HG03175 (cell line): ENCODE measurements around the gene ONECUT3.
"Not testable (repeated sequence)": the region's sequence is repeated elsewhere in the genome, so short reads cannot be mapped to it uniquely, and the experiment has no call there.

Experiments used
- ATAC-seq: cut with Tn5 transposase; IDR thresholded peaks from one replicate; pipeline ENCODE4 v1.9.1; 2021; ENCODE audit warnings: mild to moderate bottlenecking, moderate library complexity; ENCODE audit not compliant: unreplicated experiment

The ONECUT3 gene

DNA sequence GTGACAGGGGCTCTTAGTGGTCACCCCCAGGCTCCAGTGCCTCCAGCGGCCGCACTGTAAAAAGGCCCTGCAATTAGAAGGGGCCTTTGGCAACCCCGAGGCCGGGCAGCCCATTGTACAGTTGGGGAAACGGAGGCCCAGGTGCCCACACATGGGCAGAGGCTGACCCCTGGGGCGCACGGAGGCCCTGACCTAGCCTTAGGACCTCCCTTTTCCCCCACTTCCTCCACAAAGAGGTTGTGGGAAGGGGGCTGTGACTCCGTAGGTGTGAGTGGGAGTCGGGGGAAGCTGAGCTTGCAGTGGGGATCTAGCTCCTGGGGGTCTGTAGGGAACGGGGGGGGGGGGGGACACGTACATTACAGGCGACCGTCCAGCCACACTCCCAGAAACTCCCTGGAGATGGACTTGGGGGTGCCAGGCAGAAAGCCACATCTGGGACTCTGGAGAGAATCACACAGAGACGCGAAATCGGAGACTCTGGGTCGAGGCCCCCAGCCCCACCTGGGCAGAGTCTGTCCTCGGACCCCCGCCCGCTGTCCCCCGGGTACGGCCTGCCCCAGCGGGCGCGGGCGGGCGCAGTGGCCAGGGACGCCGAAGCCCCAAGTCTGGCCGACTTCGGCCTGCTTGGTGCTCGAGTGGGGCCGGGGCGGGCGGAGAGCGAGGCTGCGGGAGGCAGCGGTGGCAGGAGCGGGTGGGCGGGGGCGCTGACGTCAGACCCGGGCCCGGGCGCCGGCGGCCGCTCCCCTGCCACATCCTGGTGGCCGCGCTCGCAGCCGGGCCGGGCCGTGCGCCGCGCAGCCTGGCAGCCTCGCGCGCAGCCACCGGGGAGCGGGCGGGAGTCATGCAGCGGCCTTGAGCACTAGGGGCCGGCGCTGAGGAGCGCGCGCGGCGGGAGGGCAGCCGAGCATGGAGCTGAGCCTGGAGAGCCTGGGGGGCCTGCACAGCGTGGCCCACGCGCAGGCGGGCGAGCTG lies at the start of gene ONECUT3:
ONECUT3 (plus strand) TSS at position 750 of the 972 bp plus-strand sequence; CDS start at position 907, 157 bp downstream.
- no peak for ATAC-seq

DNA sequence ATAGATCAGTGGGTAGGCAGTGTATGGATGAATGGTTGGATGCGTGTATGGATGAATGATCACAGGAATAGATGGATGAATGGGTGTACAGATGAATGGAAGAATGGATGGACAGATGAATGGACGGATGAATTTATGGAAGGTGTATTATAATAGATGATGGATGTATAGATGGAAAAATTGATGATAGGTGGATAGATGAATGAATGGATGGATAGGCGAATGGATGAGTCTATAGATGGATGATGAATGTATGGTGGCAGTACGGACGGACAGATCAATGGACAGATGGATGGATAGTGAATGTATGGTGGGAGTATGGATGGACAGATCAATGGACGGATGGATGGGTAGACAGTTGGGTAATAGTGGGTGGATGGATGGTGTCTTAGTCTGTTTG lies 49.0 kb upstream of the ONECUT3 start:
- no peak for ATAC-seq

DNA sequence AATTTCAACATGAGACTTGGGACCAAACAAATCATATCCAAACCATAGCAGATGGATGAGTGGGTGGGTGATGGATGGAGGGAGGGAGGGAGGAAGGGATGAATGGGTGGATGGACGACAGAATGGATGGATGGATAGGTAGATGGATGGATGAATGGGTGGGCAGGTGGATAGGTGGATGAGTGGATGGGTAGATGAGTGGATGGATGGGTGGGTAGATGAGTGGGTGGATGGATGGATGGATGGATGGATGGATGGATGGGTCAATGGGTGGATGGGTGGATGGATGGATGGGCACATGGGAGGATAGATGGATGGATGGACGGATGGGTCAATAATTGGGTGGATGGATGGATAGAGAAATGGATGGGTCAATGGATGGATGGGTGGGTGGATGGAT lies 47.9 kb upstream of the ONECUT3 start:
- no peak for ATAC-seq

DNA sequence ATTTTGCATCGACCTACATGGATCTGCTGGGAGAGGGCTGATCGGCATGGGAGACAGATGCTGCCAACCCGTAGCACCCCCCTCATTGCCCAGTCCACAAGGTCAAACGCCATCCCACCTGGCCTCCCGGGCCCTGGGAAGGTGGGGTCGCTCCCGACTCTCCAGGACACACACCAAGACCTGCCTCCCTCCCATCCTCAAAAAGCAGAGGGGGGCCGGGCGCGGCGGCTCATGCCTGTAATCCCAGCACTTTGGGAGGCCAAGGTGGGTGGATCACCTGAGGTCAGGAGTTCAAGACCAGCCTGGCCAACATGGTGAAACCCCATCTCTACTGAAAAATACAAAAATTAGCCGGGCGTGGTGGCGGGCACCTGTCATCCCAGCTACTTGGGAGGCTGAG lies 46.7 kb upstream of the ONECUT3 start:
- ATAC-seq, result not testable (repeated sequence)

DNA sequence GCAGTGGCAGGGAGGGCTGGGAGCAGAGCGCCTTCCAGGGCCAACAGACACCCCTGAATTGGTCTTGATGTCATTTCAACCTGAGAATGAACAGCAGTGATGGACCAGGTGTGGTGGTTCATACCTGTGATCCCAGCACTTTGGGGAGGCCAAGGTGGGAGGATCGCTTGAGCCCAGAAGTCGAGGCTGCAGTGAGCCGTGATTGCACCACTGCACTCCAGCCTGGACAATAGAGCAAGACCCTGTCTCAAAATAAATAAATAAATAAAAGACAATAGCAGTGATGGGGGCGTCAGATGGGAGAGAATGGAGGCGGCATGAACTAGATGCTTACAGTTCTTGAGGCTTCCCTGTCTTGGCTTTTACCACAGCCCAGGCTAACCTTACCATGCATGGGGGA lies 46.1 kb upstream of the ONECUT3 start:
- no peak for ATAC-seq

DNA sequence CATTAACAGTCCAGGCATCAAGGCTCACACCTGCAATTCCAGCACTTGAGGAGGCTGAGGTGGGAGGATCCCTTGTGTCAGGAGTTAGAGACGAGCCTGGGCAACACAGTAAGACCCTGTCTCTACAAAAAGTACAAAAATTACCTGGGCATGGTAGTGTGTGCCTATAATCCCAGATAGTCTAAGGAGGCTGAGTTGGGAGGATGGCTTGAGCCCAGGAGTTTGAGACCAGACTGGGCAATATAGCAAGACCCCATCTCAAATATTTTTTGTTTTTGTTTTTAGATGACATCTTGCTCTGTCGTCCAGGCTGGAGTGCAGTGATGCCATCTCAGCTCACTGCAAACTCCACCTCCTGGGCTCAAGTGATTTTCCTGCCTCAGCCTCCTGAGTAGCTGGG lies 40.1 kb upstream of the ONECUT3 start:
- no peak for ATAC-seq

DNA sequence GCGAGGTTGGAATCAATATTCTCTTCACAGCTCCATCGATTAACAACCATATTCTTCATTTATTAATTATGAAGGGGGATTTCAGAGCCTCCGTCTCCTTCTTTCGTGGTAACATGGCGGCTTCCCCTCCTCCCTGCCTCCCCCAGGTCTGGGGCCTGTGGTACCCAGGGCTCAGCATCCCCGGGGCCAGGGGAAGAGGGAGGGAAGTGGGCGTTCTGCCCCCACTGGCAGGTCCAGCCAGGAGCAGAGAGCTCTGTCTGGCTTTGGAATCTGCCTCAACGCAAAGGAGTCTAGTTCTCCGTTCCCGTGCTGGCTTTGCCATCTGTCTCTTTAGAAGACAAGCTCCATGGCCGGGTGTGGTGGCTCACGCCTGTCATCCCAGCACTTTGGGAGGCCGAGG lies 37.8 kb upstream of the ONECUT3 start:
- ATAC-seq, result no peak

DNA sequence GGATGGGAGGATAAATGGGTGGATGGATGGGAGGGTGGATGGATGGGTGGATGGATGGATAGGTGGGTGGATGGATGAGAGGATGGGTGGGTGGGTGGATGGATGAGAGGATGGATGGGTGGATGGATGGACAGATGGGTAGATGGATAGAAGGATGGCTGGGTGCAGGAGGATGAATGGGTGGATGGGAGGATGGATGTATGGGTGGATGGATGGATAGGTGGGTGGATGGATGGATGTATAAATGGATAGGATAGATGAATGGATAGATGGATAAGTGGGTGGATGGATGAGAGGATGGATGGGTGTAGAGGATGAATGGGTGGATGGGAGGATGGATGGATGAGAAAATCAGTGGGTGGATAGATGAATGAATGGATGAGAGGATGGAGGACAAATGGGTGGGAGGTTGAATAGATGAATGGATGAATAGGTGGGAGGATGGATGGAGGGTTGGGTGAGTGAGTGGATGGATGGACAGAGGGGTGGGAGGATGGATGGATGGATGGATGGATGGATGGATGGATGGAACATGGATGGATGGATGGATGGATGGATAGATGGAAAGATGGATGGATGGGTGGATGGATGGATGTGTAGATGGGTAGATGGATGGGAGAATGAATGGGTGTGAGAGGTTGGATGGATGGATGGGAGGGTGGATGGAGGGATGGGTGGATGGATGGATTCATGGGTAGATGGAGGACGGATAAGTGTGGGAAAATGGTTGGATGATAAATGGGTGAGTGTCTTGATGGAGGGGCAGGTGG lies 35.9 kb upstream of the ONECUT3 start:
- no peak for ATAC-seq

DNA sequence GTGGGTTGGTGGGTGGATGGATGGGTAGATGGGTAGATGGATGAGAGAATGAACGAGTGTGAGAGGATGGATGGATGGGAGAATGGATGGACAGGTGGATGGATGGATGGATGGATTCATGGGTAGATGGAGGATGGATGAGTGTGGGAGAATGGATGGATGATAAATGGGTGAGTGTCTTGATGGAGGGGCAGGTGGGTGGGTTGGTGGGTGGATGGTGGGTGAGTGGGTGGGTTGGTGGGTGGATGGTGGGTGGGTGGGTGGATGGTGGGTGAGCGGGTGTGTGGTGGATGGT lies 35.4 kb upstream of the ONECUT3 start:
- ATAC-seq, result no peak

DNA sequence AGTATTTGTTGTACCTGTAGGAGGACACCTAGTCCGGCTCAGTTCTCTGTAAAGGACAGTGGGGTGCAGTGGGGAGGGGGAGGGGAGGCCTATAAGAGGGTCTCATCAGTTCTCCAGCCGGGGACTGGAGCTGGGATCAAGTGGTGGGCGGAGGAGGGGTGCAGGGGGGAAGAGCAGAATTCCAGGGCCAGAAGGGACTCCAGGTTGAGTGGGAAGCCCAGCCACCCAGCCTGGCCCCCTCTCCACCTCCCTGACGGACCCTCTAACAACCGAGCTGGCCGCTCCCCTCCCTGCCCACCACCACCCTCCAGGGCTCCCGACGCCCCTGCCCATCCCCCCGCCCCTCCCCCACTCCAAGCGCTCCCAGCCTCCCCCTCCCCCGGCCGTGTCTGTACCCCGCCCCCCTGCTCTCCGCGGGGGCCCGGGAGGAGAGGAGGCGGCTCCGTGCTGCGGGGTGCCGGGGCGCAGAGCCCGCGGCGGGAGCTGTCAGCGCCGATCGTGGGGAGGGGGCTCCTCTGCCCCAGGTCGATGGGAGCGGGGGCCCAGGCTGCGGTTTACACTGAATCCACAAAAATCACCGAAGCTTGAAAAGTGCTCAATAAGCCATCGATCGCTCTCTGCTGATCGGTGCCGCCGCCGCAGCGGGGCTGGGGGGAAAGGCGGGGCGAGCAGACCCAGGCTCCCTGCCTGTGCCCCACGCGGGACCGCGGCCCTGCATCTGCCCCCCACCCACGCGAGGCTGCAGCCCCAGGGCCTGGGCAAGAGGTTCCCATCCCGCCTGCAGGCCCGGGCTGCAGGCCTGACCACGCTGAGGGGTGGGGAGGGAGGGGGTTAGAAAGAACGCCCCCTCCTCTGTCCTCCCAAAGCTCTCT lies 34.6 kb upstream of the ONECUT3 start:
- ATAC-seq, result no peak

DNA sequence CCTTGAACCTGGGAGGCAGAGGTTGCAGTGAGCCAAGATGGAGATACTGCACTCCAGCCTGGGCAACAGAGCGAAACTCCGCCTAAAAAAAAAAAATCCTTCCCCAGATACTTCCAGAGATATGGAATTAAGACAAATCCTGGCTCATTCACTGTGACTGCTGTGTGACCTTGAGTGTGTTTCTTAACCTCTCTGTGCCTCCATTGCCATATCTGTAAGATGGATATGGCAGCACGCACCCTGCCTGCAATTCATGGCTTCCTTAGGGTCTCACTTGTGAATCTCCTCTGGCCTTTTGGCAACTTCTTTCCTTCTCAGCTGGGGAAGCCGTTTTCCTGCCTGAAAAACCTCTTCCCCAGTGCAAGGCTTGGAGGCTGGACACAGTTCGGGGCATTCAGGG lies 33.8 kb upstream of the ONECUT3 start:
- ATAC-seq, result no peak

DNA sequence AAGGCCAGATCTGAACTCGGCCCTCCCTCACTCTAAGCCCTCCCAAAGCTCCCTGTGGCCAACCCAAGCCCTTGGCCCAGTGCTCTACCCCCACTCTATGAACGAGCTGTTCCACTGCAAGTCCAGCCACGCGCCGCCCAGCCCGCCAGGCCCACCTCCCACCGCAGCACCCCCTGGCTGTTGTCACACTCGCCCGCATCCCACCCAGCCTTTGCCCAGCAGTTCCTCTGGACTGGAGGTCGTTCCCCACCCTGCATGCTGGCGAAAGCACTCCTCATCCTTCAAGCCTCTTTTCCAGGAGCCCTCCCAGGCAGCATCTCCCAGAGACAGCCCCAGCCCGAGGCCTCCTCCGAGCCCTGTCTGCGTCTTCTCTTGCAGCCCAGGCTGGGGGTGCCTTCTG lies 33.1 kb upstream of the ONECUT3 start:
- ATAC-seq, result no peak

DNA sequence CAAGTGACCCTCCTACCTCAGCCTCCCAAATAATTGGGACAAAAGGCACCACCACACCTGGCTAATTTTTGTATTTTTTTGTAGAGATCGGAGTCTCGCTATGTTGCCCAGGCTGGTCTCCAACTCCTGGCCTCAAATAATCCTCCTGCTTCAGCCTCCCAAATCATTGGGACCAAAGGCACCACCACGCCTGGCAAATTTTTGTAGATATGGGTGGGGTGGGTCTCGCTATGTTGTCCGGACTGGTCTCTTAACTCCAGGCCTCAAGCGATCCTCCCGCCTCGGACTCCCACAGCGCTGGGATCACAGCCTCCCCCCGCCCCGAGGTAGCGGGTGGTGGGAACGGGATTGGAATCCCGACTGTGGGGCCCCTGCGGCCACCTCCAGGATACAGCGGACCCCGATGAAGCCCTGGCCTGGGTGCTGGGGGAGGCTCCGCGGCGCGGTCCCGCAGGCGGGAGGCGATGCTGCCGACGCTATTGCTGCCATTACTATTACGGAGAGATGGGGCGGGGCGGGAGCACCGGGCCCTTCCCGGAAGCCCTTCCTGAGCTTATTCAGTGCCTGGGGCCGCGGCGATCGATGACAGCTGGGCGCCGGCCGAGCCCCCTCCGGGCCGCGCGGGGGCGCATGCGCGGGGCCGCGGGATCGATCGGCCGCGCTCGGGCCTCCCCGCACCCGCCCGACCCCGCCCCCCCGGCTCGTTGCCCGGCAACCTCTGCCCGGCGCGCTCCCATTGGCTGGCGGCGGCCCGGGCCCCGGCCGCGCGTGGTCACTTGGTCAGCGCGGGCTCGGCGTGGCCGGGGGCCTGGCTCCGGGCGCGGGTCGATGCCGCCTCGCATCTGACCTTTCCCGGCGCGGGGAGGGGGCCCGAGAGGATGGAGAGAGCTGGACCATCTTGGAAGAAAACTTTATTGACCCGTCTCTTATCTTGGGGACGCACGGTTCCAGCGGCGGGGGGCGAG lies 27.9 kb upstream of the ONECUT3 start:
- ATAC-seq, result no peak

DNA sequence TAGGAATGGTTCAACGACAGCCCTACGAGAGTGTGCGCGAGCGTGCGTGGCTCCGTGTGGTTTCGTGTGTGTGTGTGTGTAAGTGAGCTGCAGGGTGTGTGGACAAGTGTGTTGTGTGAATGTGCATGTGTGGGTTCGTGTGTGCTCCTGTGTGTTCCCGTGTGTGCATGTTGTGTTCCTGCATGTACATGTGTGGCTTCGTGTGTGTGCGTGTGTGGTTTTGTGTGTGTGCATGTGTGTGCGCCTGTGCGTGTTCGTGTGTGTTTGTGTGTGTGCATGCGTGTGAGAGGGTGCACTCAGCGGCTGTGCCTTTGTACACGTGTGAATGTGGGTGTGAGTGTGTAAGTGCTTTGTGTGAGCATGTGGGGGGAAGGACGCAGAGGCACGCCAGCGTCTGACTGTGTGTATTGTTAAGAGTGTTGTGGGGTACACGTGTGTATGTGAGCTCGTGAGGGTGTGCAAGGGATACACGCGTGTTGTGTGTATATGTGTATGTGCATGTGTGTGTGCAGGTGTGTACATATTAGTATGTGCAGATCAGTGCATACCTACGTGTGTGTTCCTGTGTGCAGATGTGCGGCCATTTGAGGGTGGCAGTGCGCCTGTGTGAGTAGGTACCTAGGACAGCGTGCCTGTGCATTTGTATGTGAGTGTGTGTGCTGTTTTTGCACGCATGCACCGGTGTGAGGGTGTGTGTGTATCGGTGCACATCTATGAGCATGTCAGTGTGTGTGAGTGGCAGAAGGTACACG lies 24.3 kb upstream of the ONECUT3 start:
- no peak for ATAC-seq

DNA sequence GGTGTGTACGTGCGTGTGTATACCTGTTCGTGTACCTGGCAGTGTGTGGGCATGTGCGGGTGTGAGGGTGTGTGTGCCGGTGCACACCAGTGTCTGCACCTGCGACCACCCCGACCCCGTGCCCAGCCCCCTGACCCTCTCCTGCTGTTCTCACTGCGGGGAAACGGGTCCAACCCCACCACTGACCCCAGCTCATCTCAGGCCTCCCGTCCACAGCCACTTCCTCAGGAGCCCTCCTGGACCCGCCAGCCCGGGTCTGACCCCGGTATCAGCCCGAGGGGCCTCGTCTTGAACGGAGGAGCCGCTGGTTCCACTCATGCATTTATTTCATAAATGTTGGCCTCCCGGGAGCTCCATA lies 23.8 kb upstream of the ONECUT3 start:
- no peak for ATAC-seq

DNA sequence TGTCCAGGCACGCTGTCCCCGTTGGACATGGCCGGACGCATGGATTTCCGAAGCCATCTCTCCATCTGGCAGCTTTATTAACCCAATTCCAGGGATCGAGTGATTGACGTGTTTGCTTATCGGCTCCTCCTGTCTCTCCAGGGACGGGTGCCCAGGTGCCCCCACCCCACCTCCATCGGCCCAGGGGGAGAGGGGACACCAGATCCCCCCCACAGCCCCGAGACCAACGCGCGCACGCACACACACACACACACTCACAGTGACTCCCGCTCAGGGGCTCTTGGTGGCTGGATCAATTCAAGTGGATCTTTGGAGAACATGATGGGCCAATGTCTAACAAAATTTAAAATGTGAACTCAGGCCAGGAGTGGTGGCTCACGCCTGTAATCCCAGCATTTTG lies 23.1 kb upstream of the ONECUT3 start:
- no peak for ATAC-seq

DNA sequence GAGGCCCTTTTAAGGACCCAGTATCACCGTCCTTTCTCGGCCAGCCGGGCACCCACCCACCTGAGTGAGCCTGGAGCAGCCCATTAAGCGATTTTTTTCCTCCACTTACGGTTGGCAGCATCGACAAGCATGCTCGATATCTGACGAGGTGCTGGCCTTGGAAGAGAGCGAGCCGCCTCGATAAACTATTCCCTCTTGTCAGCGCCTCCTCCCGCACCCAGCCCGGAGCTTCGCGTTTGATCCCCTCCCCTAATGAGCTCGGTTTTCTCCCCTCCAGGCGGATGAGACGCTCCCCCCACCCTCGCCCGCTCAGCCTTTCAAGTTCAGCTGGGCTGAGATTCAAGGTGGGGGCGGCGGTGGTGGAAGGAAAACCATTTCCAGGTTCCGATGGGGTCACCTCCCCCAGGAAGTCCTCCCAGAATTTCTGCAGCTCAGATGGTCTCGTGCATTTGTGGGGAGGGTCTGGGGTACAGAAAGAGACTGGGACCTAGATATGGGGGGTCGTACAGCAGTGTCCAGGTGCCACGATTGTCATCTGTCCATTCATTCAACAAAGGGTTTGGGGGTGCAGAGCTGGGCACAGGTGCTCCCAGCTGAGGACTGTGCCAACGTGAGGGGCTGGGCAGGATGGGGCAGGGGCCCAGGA lies 18.9 kb upstream of the ONECUT3 start:
- no peak for ATAC-seq

DNA sequence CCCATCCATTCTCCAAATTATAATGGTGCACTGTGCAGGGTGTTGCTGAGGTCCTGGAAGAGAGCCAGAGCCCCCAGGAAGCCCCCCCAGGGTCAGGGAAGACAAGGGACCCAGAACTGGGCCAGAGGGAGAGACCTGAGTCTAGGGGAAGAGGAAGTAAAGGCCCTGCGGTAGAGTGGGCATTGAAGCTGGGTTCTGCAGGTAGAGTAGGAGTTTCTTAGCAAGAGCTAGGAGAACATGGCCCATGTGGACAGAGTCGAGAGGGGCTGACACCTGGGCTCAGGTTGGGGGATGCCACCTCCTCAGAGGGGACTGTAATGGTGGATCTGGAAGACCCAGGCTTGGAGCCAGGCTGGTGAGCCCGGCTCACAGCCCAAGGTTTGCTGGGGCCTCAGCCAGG lies 17.0 kb upstream of the ONECUT3 start:
- ATAC-seq, result no peak

DNA sequence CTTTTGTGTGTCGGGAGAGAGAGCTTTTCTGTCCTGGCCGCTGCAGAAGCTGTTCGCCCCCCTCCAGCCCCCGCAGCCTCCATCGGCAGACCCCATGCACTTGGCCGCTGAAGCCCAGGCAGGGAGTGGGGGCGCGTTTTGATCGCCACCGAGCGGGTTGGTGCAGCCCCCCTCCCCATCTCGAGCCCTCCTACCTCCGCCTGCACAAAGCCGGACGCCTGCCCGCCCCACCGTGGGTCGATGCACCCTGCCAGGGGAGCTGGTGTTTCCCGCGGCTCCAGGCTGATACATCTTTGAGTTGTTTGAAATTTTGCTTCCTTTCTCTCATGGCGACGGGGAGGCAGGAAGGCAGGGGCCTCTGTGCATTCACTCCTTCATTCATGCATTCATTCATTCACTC lies 16.4 kb upstream of the ONECUT3 start:
- no peak for ATAC-seq
